GM12878 (cell line): ENCODE data around the gene CAMK2B. TPM values are rescaled to one million over a fixed set of nuclear protein-coding genes. Genes with fewer than 3 reads are reported as not detected.

Experiments
- ATAC-seq: fragments of 200-7000 bp; cut with Tn5 transposase; 3 replicates; pipeline ENCODE4 v1.9.1; 2020; ENCODE audit warnings: mild to moderate bottlenecking, moderate library complexity
- BruUV-seq: library from RNA; stranded (reverse); fragments of 400-500 nt; replicated peaks from 2 replicates; lab custom pipeline; 2021; lab: Mats Ljungman, UMichigan
- CTCF ChIA-PET: fragments of 300-600 bp; sonication (Branson Sonifier 250); formaldehyde crosslinking; extraction: SDS; loops from one replicate; lab custom pipeline; 2021; ENCODE audit warnings: inconsistent platforms; lab: Yijun Ruan, JAX
- POLR2A ChIA-PET: fragments of 350-600 bp; formaldehyde crosslinking; extraction: SDS; loops from one replicate; lab custom pipeline; 2021; ENCODE audit warnings: inconsistent platforms; lab: Charles Lee
- RAD21 ChIA-PET: fragments of 300-600 bp; sonication (Branson Sonifier 250); formaldehyde crosslinking; loops from one replicate; lab custom pipeline; 2023; ENCODE audit warnings: antibody characterized with exemption; ENCODE audit not compliant: unreplicated experiment; lab: Charles Lee
- SMC1A ChIA-PET: fragments of 300-600 bp; sonication (Branson Sonifier 250); formaldehyde crosslinking; loops from one replicate; lab custom pipeline; 2023; ENCODE audit not compliant: unreplicated experiment, uncharacterized antibody; lab: Charles Lee
- DNase-seq: peaks from one replicate; pipeline ENCODE4 v3.0.0-alpha.2; 2011; ENCODE audit warnings: low read depth, low spot score
- FAIRE-seq: peaks from 3 replicates; lab custom pipeline; 2011; peaks lifted over from hg19 to GRCh38; lab: Jason Lieb, UNC
- H2AFZ ChIP-seq: 2 replicates; pipeline ENCODE4 v1.6.0; 2011; ENCODE audit warnings: low read depth, low read length, control low read depth; ENCODE audit not compliant: control insufficient read depth
- H3K27ac ChIP-seq: 2 replicates; pipeline ENCODE4 v1.5.1; 2011; ENCODE audit warnings: control low read depth; ENCODE audit not compliant: control insufficient read depth, insufficient read depth
- H3K27me3 ChIP-seq, 2 experiments: replicated peaks in 1 of 2; 2 replicates each; pipeline versions ENCODE4 v1.6.0 to v1.6.1; 2011; ENCODE audit warnings: low read length in 1 of 2; ENCODE audit not compliant: control insufficient read depth in 2 of 2, insufficient read depth in 2 of 2
- H3K36me3 ChIP-seq, 2 experiments: 2 replicates each; pipeline ENCODE4 v1.5.1; 2011; ENCODE audit warnings: low read length in 1 of 2; ENCODE audit not compliant: control insufficient read depth in 2 of 2, insufficient read depth in 2 of 2
- H3K4me1 ChIP-seq: 2 replicates; pipeline ENCODE4 v1.6.1; 2011; ENCODE audit warnings: mild to moderate bottlenecking, low read length, moderate library complexity, mixed read lengths; ENCODE audit not compliant: control insufficient read depth, insufficient read depth
- H3K4me2 ChIP-seq: 2 replicates; pipeline ENCODE4 v1.6.0; 2011; ENCODE audit warnings: control low read depth; ENCODE audit not compliant: control insufficient read depth, insufficient read depth
- H3K4me3 ChIP-seq: fragments of 200-600 bp; sonication (generic); 2 replicates; pipeline ENCODE4 v1.5.1; 2016
- H3K79me2 ChIP-seq: 2 replicates; pipeline ENCODE4 v1.6.0; 2011; ENCODE audit warnings: low read length; ENCODE audit not compliant: control insufficient read depth, insufficient read depth
- H3K9ac ChIP-seq: 2 replicates; pipeline ENCODE4 v1.8.0; 2011; ENCODE audit warnings: low read length, control low read depth, mixed read lengths; ENCODE audit not compliant: control insufficient read depth, insufficient read depth
- H3K9me3 ChIP-seq: replicated peaks from 3 replicates; pipeline ENCODE4 v1.5.1; 2011; ENCODE audit warnings: mild to moderate bottlenecking, low read length; ENCODE audit not compliant: control insufficient read depth, insufficient read depth
- H4K20me1 ChIP-seq: 2 replicates; pipeline ENCODE4 v1.6.0; 2011; ENCODE audit not compliant: control insufficient read depth, insufficient read depth
- BCL3 ChIP-seq: IDR thresholded peaks from 2 replicates; pipeline ENCODE4 v1.6.1; 2011; ENCODE audit warnings: borderline replicate concordance, low read depth, mild to moderate bottlenecking, moderate library complexity, low read length; ENCODE audit not compliant: insufficient read depth, poor library complexity, severe bottlenecking
- MAX ChIP-seq: IDR thresholded peaks from 2 replicates; pipeline ENCODE4 v1.6.1; 2012; ENCODE audit warnings: low read depth, low read length, improper control_type of control experiment
- NR2F1 ChIP-seq: fragments of 450-650 bp; conservative IDR thresholded peaks from 2 replicates; pipeline ENCODE4 v1.6.1; 2017; ENCODE audit warnings: mild to moderate bottlenecking
- SIX5 ChIP-seq: IDR thresholded peaks from 2 replicates; pipeline ENCODE4 v1.6.1; 2011; ENCODE audit warnings: mild to moderate bottlenecking, low read depth, low read length, moderate library complexity; ENCODE audit not compliant: severe bottlenecking
- SRF ChIP-seq, 2 experiments: IDR thresholded peaks; 2 replicates each; pipeline ENCODE4 v1.6.1; 2011; ENCODE audit warnings: low read depth in 2 of 2, low read length in 2 of 2, mild to moderate bottlenecking in 1 of 2, moderate library complexity in 1 of 2
- TBL1XR1 ChIP-seq: IDR thresholded peaks from 2 replicates; pipeline ENCODE4 v1.6.1; 2012; ENCODE audit warnings: low read depth, low read length, improper control_type of control experiment
- ZNF592 ChIP-seq: fragments of 450-650 bp; IDR thresholded peaks from 2 replicates; pipeline ENCODE4 v1.6.1; 2017; ENCODE audit warnings: mild to moderate bottlenecking, moderate library complexity
- WGBS: methylation state at CpG from one replicate; pipeline ENCODE4 v1.1.6; 2016; ENCODE audit warnings: low lambda C conversion rate; ENCODE audit not compliant: insufficient replicate concordance, insufficient coverage; ENCODE audit errors: missing lambda C conversion rate; 5-methylcytosine and 5-hydroxymethylcytosine counted together
- in situ Hi-C: fragments of 300-500 bp; cut with MboI; formaldehyde crosslinking; loops from 9 replicates; pipeline ENCODE4 v1.14.3; 2018; ENCODE audit warnings: mixed read lengths
- intact Hi-C: fragments of 100-400 bp; cut with micrococcal nuclease; formaldehyde crosslinking; loops from one replicate; pipeline ENCODE4 v1.14.2; 2022; ENCODE audit not compliant: unreplicated experiment
- polyA plus RNA-seq, 11 experiments: library from polyadenylated mRNA; depleted of rRNA in 4 of 11; unstranded in 6 of 11; stranded (reverse) in 5 of 11; fragments of >200 nt; fragmentation: Nextera tagmentation in 4 of 11; fragmentation: Illumina TruSeq in 1 of 11; extraction: Ambion mirVana in 4 of 11; extraction: Trizol in 1 of 11; gene quantifications; 1 replicate in 1 of 11; 2 replicates in 10 of 11; pipeline versions ENCODE4 v1.2.1 to v1.2.3, GENCODE V29; 2011 to 2016; ENCODE audit warnings: inconsistent platforms in 2 of 11, missing spikeins in 2 of 11, low read depth in 1 of 11
- total RNA-seq, 4 experiments: library from RNA; depleted of rRNA in 3 of 4; stranded (reverse); fragments of >200 nt in 3 of 4; fragmentation: Illumina TruSeq in 1 of 4; extraction: Trizol in 1 of 4; gene quantifications; 2 replicates each; pipeline versions ENCODE4 v1.2.1 to v1.2.3, GENCODE V29; 2013 to 2021

CAMK2B gene
- total and polyA plus RNA-seq, 10 of the 15 experiments (the other 5 are each of a cell fraction or from before 2014, with no cell fraction given) = 0.06 to 0.23 (median 0.11) TPM; not detected in 5

GRCh38 chr7:44282601-44283171 lies 42.7 kb downstream of the CAMK2B start:
- DNase-seq (no peak), ATAC-seq (no peak), FAIRE-seq (no peak)
- CTCF ChIA-PET = no interaction called here
- H2AFZ ChIP-seq = no peak overlapping the region
- H3K27ac ChIP-seq = no peak overlapping the region
- intact Hi-C loops (no loop called here), in situ Hi-C loops (no loop called here)
- RAD21 ChIA-PET = interaction anchor here (1.3 kb wide), 1 partner anchor 25 kb away, joined by 3 read pairs; no protein-coding TSS in a partner anchor
- H3K27me3 ChIP-seq = no peaks in the 10 kb centered on the region
- WGBS = 26% methylated on average over 10 of the region's 10 CpGs
- H3K9ac ChIP-seq = no peak overlapping the region
- no peaks in the 10 kb centered on the region for H3K36me3 ChIP-seq
- H3K79me2 ChIP-seq = no peaks in the 10 kb centered on the region
- no peaks in the 10 kb centered on the region for H4K20me1 ChIP-seq
- POLR2A ChIA-PET = no interaction called here
- H3K4me1 ChIP-seq = no peaks in the 10 kb centered on the region
- no peak overlapping the region for H3K4me2 ChIP-seq
- H3K9me3 ChIP-seq = no peaks in the 10 kb centered on the region
- SMC1A ChIA-PET = no interaction called here
- no peak overlapping the region for H3K4me3 ChIP-seq
- no TSS peak for BruUV-seq
- TF ChIP-seq ZNF592 (no peak), NR2F1 (no peak), SIX5 (no peak), TBL1XR1 (no peak), BCL3 (no peak), SRF (IDR thresholded peaks at IDR 0.05; ENCODE audit: low read depth in 2 of 2, low read length in 2 of 2) (no peak), MAX (no peak)
